NT2/D1 (cell line): ENCODE results near the gene CAMK2A.

Experiments used
- SUZ12 ChIP-seq: IDR thresholded peaks from 2 replicates; pipeline ENCODE4 v1.6.1; 2011; ENCODE audit not compliant: insufficient read length, insufficient read depth; ENCODE audit errors: extremely low read depth
- YY1 ChIP-seq: IDR thresholded peaks from 2 replicates; pipeline ENCODE4 v1.6.1; 2011; ENCODE audit not compliant: insufficient read length, insufficient read depth

DNA sequence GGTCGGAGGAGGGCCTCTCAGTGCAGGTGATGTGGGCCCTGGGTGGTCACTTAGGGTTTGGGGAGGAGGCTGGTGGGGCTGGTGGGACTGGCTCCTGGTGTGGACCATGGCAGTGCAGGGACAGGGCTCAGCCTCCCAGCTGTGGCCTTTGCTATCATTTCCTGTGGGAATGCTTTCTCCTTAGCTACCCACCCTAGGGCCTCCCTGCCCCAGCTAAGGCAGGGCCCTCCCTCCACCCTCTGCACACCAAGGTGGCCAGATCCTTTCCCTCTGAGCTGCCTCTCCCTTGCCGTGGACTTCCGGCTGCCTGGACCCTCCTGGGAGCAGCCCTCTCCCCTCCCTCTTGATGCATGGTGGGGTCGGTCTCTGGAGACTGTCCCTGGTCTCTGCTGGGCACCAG, 35.9 kb upstream of the CAMK2A start:
- TF ChIP-seq YY1 (no peak), SUZ12 (no peak)
